ENCODE data around the gene TRIM66.
A peak's percentile ranks its signal among the peaks of the same experiment; 100 is the strongest.
"Not testable (repeated sequence)": the region's sequence is repeated elsewhere in the genome, so short reads cannot be mapped to it uniquely, and the experiment has no call there.

TRIM66 gene

GRCh38 chr11:8690374-8691342 is 8.2 kb upstream of the TRIM66 start:
- no peak for DNase-seq

- no peak for DNase-seq
Observed at GRCh38 chr11:8689726-8690255, 7.3 kb upstream of the TRIM66 start.

GRCh38 chr11:8688414-8689362 is 6.2 kb upstream of the TRIM66 start:
- DNase-seq, result peak; percentile 86

GRCh38 chr11:8686325-8686724 is 3.9 kb upstream of the TRIM66 start:
- no peak for DNase-seq

GRCh38 chr11:8685820-8686219 is 3.4 kb upstream of the TRIM66 start:
- DNase-seq, result no peak

- no peak for DNase-seq
Observed at GRCh38 chr11:8685306-8685705, 2.8 kb upstream of the TRIM66 start.

GRCh38 chr11:8684600-8685290 is 2.3 kb upstream of the TRIM66 start:
- DNase-seq, result no peak

GRCh38 chr11:8683115-8683807 is 796 bp upstream of the TRIM66 start:
- peak; percentile 48 for DNase-seq

GRCh38 chr11:8681837-8682302 is 595 bp downstream of the TRIM66 start:
- DNase-seq, result peak; percentile 35

GRCh38 chr11:8679006-8679405 is 3.5 kb downstream of the TRIM66 start:
- no peak for DNase-seq

GRCh38 chr11:8676458-8676857 is 6.0 kb downstream of the TRIM66 start:
- DNase-seq, result no peak

- DNase-seq, result no peak
Observed at GRCh38 chr11:8674859-8675258, 7.6 kb downstream of the TRIM66 start.

GRCh38 chr11:8672346-8672745 is 10.1 kb downstream of the TRIM66 start:
- DNase-seq, result no peak

GRCh38 chr11:8671651-8672062 is 10.8 kb downstream of the TRIM66 start:
- DNase-seq, result no peak

- DNase-seq, result no peak
Observed at GRCh38 chr11:8671193-8671612, 11.3 kb downstream of the TRIM66 start.

GRCh38 chr11:8670081-8670480 is 12.4 kb downstream of the TRIM66 start:
- DNase-seq, result not testable (repeated sequence)

GRCh38 chr11:8665222-8665621 is 17.2 kb downstream of the TRIM66 start:
- no peak for DNase-seq

- DNase-seq, result no peak
Observed at GRCh38 chr11:8661001-8661795, 21.3 kb downstream of the TRIM66 start.

GRCh38 chr11:8658321-8659057 is 24.0 kb downstream of the TRIM66 start:
- DNase-seq, result no peak

GRCh38 chr11:8656291-8656690 is 26.2 kb downstream of the TRIM66 start:
- no peak for DNase-seq

Data from stimulated activated naive CD4-positive, alpha-beta T cell treated with Interleukin-2 at 50 U/mL for 16 hours (primary cell).